A673 (cell line): ENCODE data around the gene RNF135. TPM values are rescaled to one million over a fixed set of nuclear protein-coding genes. Genes with fewer than 3 reads are reported as not detected.
"Not testable (repeated sequence)": the region's sequence is repeated elsewhere in the genome, so short reads cannot be mapped to it uniquely, and the experiment has no call there.

Source experiments
- BruUV-seq: library from RNA; stranded (reverse); fragments of 400-500 nt; replicated peaks from 2 replicates; lab custom pipeline; 2021; lab: Mats Ljungman, UMichigan
- CTCF ChIA-PET: fragments of 300-600 bp; sonication (Branson Sonifier 250); formaldehyde crosslinking; loops from one replicate; lab custom pipeline; 2022; ENCODE audit warnings: antibody characterized with exemption; lab: Charles Lee
- POLR2A ChIA-PET: fragments of 300-600 bp; sonication (Branson Sonifier 250); formaldehyde crosslinking; loops from one replicate; lab custom pipeline; 2022; ENCODE audit warnings: antibody characterized with exemption; ENCODE audit not compliant: low non-redundant PET; lab: Charles Lee
- DNase-seq: peaks from one replicate; pipeline ENCODE4 v3.0.0-alpha.2; 2015; ENCODE audit warnings: low spot score
- H3K27ac ChIP-seq: fragments of 200-600 bp; sonication (generic); 2 replicates; pipeline ENCODE4 v1.5.1; 2016; ENCODE audit warnings: mixed run types, low read depth, mild to moderate bottlenecking, mixed read lengths, antibody characterized with exemption, low read length; ENCODE audit not compliant: poor library complexity, severe bottlenecking
- H3K27me3 ChIP-seq: fragments of 200-600 bp; sonication (generic); replicated peaks from 2 replicates; pipeline ENCODE4 v1.6.1; 2017; ENCODE audit warnings: mixed run types, low read depth, mild to moderate bottlenecking, mixed read lengths, antibody characterized with exemption, low read length; ENCODE audit not compliant: insufficient read depth, poor library complexity
- H3K36me3 ChIP-seq: fragments of 200-600 bp; sonication (generic); 2 replicates; pipeline ENCODE4 v1.6.1; 2016; ENCODE audit warnings: mixed run types, mild to moderate bottlenecking, mixed read lengths, antibody characterized with exemption, low read length; ENCODE audit not compliant: insufficient read depth, poor library complexity, severe bottlenecking
- H3K4me1 ChIP-seq: fragments of 200-600 bp; sonication (generic); 2 replicates; pipeline ENCODE4 v1.6.1; 2017; ENCODE audit warnings: mixed run types, mild to moderate bottlenecking, mixed read lengths, antibody characterized with exemption, low read length; ENCODE audit not compliant: insufficient read depth, poor library complexity, severe bottlenecking
- H3K4me3 ChIP-seq: fragments of 200-600 bp; sonication (generic); 2 replicates; pipeline ENCODE4 v1.5.1; 2016; ENCODE audit warnings: low read depth, mixed run types, mild to moderate bottlenecking, mixed read lengths, low read length; ENCODE audit not compliant: poor library complexity, severe bottlenecking
- H3K9me3 ChIP-seq: fragments of 200-600 bp; sonication (generic); 2 replicates; pipeline ENCODE4 v1.6.1; 2016; ENCODE audit warnings: mixed run types, low read depth, mild to moderate bottlenecking, mixed read lengths, antibody characterized with exemption, low read length; ENCODE audit not compliant: poor library complexity, severe bottlenecking
- EZH2 ChIP-seq: fragments of 200-600 bp; sonication (generic); IDR thresholded peaks from 2 replicates; pipeline ENCODE4 v1.6.1; 2017; ENCODE audit warnings: borderline replicate concordance, low read depth, mild to moderate bottlenecking, mixed read lengths, antibody characterized with exemption, low read length; ENCODE audit not compliant: poor library complexity, severe bottlenecking
- intact Hi-C: fragments of 100-400 bp; cut with micrococcal nuclease; formaldehyde crosslinking; loops from one replicate; pipeline ENCODE4 v1.10.0; 2022; ENCODE audit not compliant: unreplicated experiment
- total RNA-seq: library from RNA; stranded (reverse); gene quantifications from 2 replicates; pipeline ENCODE4 v1.2.3, GENCODE V29; 2021
- TF ChIP-seq, protein P1 (sequence below): fragments of 300-800, 200-600 bp; sonication (generic); conservative IDR thresholded peaks from 2 replicates; pipeline ENCODE4 v1.5.1; 2017; ENCODE audit warnings: low read depth, mild to moderate bottlenecking, antibody characterized with exemption, low read length, moderate library complexity, mixed read lengths

Gene RNF135
- total RNA-seq, 1 experiment from 2014 or later: 7.5 TPM

GRCh38 chr17:30927756-30928155 is 43.1 kb upstream of the RNF135 start:
- ChIA-PET CTCF (no interaction called here), POLR2A (no interaction called here)
- H3K4me1 ChIP-seq: no peaks in the 10 kb centered on the region
- TF ChIP-seq, protein P1, sequence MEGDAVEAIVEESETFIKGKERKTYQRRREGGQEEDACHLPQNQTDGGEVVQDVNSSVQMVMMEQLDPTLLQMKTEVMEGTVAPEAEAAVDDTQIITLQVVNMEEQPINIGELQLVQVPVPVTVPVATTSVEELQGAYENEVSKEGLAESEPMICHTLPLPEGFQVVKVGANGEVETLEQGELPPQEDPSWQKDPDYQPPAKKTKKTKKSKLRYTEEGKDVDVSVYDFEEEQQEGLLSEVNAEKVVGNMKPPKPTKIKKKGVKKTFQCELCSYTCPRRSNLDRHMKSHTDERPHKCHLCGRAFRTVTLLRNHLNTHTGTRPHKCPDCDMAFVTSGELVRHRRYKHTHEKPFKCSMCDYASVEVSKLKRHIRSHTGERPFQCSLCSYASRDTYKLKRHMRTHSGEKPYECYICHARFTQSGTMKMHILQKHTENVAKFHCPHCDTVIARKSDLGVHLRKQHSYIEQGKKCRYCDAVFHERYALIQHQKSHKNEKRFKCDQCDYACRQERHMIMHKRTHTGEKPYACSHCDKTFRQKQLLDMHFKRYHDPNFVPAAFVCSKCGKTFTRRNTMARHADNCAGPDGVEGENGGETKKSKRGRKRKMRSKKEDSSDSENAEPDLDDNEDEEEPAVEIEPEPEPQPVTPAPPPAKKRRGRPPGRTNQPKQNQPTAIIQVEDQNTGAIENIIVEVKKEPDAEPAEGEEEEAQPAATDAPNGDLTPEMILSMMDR: no peak
- no peak for TF ChIP-seq EZH2
- H3K4me3 ChIP-seq: no peak overlapping the region
- no peaks in the 10 kb centered on the region for H3K9me3 ChIP-seq
- no peak overlapping the region for H3K27ac ChIP-seq
- no TSS peak for BruUV-seq
- DNase-seq: no peak
- intact Hi-C loops: no loop called here
- no peaks in the 10 kb centered on the region for H3K36me3 ChIP-seq
- H3K27me3 ChIP-seq: peaks cover 12% of the 10 kb centered on the region

DNA sequence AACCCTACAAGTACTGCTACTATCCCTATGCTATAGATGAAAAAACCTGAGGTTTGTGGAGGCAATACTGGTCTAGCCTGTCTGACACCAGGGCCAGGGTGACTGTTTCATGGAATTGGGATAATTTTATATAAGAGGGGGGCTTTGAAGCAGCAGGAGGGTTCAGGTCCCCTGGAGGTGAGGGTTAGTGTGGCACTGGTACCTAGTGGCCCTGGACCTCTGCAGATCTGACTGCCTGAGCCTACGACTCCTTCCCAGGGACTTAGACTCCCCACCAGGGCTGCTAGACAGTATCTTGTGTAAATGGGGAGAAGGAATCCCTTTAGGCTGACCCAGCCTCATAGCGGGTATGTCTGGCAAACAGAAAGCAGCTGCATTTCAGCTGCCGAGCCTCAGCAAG is 42.3 kb upstream of the RNF135 start:
- no peaks in the 10 kb centered on the region for H3K9me3 ChIP-seq
- no peak for DNase-seq
- no TSS peak for BruUV-seq
- H3K27me3 ChIP-seq: peaks cover 4% of the 10 kb centered on the region
- H3K27ac ChIP-seq: no peak overlapping the region
- ChIA-PET POLR2A (no interaction called here), CTCF (no interaction called here)
- intact Hi-C loops: no loop called here
- no peaks in the 10 kb centered on the region for H3K36me3 ChIP-seq
- no peak for TF ChIP-seq EZH2
- TF ChIP-seq, protein P1: no peak
- no peak overlapping the region for H3K4me3 ChIP-seq
- no peaks in the 10 kb centered on the region for H3K4me1 ChIP-seq

GRCh38 chr17:30929081-30929633 is 41.7 kb upstream of the RNF135 start:
- Histone ChIP-seq H3K9me3 (no peaks in the 10 kb centered on the region), H3K27ac (no peak overlapping the region), H3K27me3 (peaks cover 4% of the 10 kb centered on the region), H3K4me3 (no peak overlapping the region), H3K36me3 (no peaks in the 10 kb centered on the region), H3K4me1 (no peaks in the 10 kb centered on the region)
- DNase-seq: no peak
- CTCF ChIA-PET: no interaction called here
- POLR2A ChIA-PET: no interaction called here
- TF ChIP-seq, protein P1: no peak
- intact Hi-C loops: no loop called here
- BruUV-seq: no TSS peak

DNA sequence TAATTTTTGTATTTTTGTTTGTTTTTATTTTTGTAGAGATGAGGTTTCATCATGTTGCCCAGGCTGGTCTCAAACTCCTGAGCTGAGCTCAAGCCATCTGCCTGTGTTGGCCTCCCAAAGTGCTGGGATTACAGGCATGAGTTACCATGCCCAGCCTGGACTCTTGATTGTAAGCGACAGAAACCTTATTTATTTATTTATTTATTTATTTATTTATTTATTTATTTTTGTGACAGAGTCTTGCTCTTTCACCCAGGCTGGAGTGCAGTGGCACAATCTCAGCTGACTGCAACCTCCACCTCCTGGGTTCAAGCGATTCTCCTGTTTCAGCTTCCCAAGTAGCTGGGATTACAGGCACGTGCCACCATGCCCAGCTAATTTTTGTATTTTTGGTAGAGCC is 41.0 kb upstream of the RNF135 start:
- H3K4me3 ChIP-seq, BruUV-seq, H3K4me1 ChIP-seq, H3K36me3 ChIP-seq, intact Hi-C loops, POLR2A ChIA-PET, H3K9me3 ChIP-seq, CTCF ChIA-PET, DNase-seq, H3K27me3 ChIP-seq, H3K27ac ChIP-seq: not testable (repeated sequence)
